Myometrial cell (primary cell): Measurements from ENCODE around the gene OR6C65. TPM values are rescaled to one million over a fixed set of nuclear protein-coding genes. Genes with fewer than 3 reads are reported as not detected.

Source experiments
- total RNA-seq: library from RNA; depleted of rRNA; stranded (reverse); fragments of >200 nt; gene quantifications from 2 replicates; pipeline ENCODE4 v1.2.3, GENCODE V29; 2015

Gene OR6C65
- total RNA-seq, result not detected in 2 replicates

GRCh38 chr12:55400229-55400628 lies at the start of gene OR6C65:
Gene OR6C65 (plus strand): TSS chr12:55400529. CDS start chr12:55400529, 0 bp downstream.

GRCh38 chr12:55362675-55363074 lies 37.7 kb upstream of the OR6C65 start, which contains the start of gene OR6C75:
Gene OR6C75 (plus strand): TSS chr12:55362975. CDS start chr12:55365111, 2,136 bp downstream.

DNA sequence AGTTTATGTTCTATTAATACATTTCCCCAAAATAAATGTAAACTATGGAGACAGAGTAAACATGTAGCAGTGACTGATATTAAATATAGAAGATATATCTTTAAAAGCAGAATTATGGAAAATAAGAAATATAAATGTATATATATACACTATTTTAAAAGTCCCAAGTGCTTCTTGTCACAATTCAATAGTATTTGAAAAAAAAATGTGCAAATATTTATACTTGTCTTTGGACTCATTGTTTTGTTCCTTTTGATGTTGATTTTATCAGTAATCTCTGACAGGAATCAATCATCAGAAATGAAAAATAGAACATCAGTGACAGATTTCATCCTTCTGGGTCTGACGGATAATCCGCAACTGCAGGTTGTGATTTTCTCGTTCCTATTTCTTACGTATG lies 25.6 kb downstream of the OR6C65 start, which contains the start of gene OR6C76:
OR6C76 (plus strand) TSS at position 301 of the 400 bp plus-strand sequence; CDS start at position 301, 0 bp downstream.

GRCh38 chr12:55443776-55444175 lies 43.4 kb downstream of the OR6C65 start, which contains the start of gene OR6C2:
Gene OR6C2 (plus strand): TSS chr12:55444076. CDS start chr12:55452214, 8,138 bp downstream.

Other genes with a start within 250 kb of the OR6C65 start
- not detected in 2 replicates for gene OR10A7, start 179.5 kb upstream of the OR6C65 start, total RNA-seq
- gene OR6C74, start 155.9 kb upstream of the OR6C65 start, total RNA-seq, result not detected in 2 replicates
- not detected in 2 replicates for gene OR6C6, start 104.0 kb upstream of the OR6C65 start, total RNA-seq
- not detected in 2 replicates for gene OR6C1, start 86.2 kb upstream of the OR6C65 start, total RNA-seq
- not detected in 2 replicates for gene OR6C3, start 69.8 kb upstream of the OR6C65 start, total RNA-seq
- gene OR6C75, start 37.6 kb upstream of the OR6C65 start, total RNA-seq, result not detected in 2 replicates
- gene OR6C76, start 25.7 kb downstream of the OR6C65 start, total RNA-seq, result not detected in 2 replicates
- not detected in 2 replicates for gene OR6C2, start 43.5 kb downstream of the OR6C65 start, total RNA-seq
- not detected in 2 replicates for gene OR6C70, start 69.6 kb downstream of the OR6C65 start, total RNA-seq
- gene OR6C68, start 91.8 kb downstream of the OR6C65 start, total RNA-seq, result not detected in 2 replicates
- gene OR6C4, start 149.1 kb downstream of the OR6C65 start, total RNA-seq, result not detected in 2 replicates
- not detected in 2 replicates for gene OR2AP1, start 171.9 kb downstream of the OR6C65 start, total RNA-seq
- not detected in 2 replicates for gene OR10P1, start 236.4 kb downstream of the OR6C65 start, total RNA-seq